GM18519 (cell line): ENCODE data around the gene MAPK12.
"Not testable (repeated sequence)": the region's sequence is repeated elsewhere in the genome, so short reads cannot be mapped to it uniquely, and the experiment has no call there.

Experiments
- ATAC-seq: cut with Tn5 transposase; IDR thresholded peaks from one replicate; pipeline ENCODE4 v1.9.1; 2021; ENCODE audit warnings: mild to moderate bottlenecking, moderate library complexity; ENCODE audit not compliant: unreplicated experiment, low FRiP score

Gene MAPK12

GRCh38 chr22:50217543-50218152 lies 43.8 kb downstream of the MAPK12 start:
- no peak for ATAC-seq

- no peak for ATAC-seq
Observed at GRCh38 chr22:50216684-50217520, 44.6 kb downstream of the MAPK12 start.

GRCh38 chr22:50216055-50216683 lies 45.3 kb downstream of the MAPK12 start:
- no peak for ATAC-seq

GRCh38 chr22:50215297-50216054 lies 46.0 kb downstream of the MAPK12 start:
- ATAC-seq, result no peak

- no peak for ATAC-seq
Observed at GRCh38 chr22:50213263-50213662, 48.2 kb downstream of the MAPK12 start.

- no peak for ATAC-seq
Observed at GRCh38 chr22:50211147-50211546, 50.3 kb downstream of the MAPK12 start.

- no peak for ATAC-seq
Observed at GRCh38 chr22:50210378-50211139, 50.9 kb downstream of the MAPK12 start.

- ATAC-seq, result no peak
Observed at GRCh38 chr22:50209893-50210292, 51.6 kb downstream of the MAPK12 start.

- ATAC-seq, result no peak
Observed at GRCh38 chr22:50208939-50209892, 52.3 kb downstream of the MAPK12 start.

- no peak for ATAC-seq
Observed at GRCh38 chr22:50208430-50208938, 53.0 kb downstream of the MAPK12 start.

- ATAC-seq, result no peak
Observed at GRCh38 chr22:50207383-50208140, 53.9 kb downstream of the MAPK12 start.

- no peak for ATAC-seq
Observed at GRCh38 chr22:50206599-50206998, 54.9 kb downstream of the MAPK12 start.

GRCh38 chr22:50205781-50206569 lies 55.5 kb downstream of the MAPK12 start:
- no peak for ATAC-seq

- not testable (repeated sequence) for ATAC-seq
Observed at GRCh38 chr22:50204998-50205397, 56.5 kb downstream of the MAPK12 start.

- ATAC-seq, result no peak
Observed at GRCh38 chr22:50204571-50204970, 56.9 kb downstream of the MAPK12 start.

- ATAC-seq, result no peak
Observed at GRCh38 chr22:50203288-50203687, 58.2 kb downstream of the MAPK12 start.
